GM18498 (cell line): ENCODE data around the gene CNN2.

Source experiments
- ATAC-seq: cut with Tn5 transposase; IDR thresholded peaks from one replicate; pipeline ENCODE4 v1.9.1; 2021; ENCODE audit warnings: mild to moderate bottlenecking, moderate library complexity; ENCODE audit not compliant: unreplicated experiment

Gene CNN2

DNA sequence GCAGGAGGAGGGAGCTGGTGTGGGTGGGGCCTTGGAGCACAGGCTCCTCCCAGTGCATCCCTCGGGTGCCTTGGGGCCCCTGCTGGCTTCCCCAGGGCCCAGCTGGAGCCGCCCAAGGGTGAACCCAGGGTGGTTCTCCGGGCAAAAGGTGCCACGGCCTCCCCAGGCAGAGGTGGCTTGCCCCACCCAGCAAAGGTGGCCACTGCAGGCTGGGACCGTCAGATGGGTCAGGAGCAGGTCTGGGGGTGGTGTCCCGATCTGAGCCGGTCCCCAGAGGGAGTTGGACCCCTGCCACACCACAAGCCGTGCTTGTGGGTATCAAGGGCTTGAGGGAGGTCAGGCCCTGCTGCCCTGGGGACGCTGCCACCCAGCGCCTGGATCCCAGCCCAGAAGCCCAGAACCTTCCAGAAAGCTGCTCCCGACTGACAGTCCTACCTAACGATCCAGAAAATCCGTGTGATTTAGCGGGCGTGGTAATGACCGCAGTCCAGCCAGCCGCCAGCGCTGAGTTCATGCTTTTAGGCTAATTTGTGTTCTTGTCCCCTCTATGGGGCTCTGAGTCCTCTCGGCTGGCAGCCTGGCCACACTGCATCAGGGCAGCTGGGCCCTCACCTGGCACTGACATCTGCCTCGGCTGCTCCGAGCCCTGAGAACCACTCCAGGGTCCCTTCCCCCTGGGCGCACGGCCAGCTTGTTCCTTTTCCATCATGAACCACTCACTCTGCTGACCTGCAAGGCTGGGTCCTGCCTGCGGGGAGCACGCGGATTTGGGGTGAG lies 31.2 kb upstream of the CNN2 start:
- no peak for ATAC-seq

DNA sequence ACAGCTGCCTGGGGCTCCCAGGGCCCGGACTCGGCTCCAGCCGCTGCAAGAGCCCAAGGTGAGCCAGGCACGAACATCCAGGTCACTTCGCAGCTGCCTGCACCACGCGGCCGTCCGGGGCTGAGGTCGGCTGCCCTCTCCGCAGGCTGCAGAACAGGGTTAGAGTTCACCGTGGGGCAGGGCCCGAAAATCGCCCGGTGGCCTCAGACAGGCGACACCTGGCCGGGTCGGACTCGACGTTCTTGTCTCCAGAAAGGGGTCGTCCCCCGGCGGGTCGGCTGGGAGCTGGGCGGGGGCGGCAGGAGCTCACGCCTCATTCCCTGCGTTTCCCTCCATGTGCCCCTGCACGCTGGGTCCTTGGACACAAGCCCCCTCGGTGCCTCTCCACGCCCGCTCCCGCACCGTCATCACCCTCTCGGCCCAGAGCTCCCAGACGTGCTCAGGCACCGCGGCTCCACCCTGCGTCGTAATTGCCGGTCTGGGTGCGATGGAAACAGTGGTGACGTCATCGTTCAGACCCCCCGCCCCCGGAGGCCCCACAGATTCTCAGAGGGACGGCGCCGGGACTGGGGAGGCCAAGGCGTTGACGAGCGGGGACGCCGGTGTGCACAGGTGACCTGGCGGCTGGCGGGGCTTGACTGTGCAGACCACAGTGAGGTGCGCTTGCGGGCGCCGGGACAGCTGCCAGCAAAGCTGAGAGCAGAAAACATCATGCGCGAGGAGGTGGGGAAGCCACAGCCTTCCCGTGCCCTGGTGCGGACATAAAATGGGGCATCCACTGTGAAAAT lies 30.2 kb upstream of the CNN2 start:
- no peak for ATAC-seq

GRCh38 chr19:998064-998463 lies 28.3 kb upstream of the CNN2 start:
- ATAC-seq, result no peak

GRCh38 chr19:999379-999719 lies 27.1 kb upstream of the CNN2 start:
- ATAC-seq, result no peak

- ATAC-seq, result no peak
Measured at GRCh38 chr19:1000095-1000494, 26.3 kb upstream of the CNN2 start, which contains the start of gene GRIN3B. Gene GRIN3B (plus strand): TSS chr19:1000419. CDS start chr19:1000438, 19 bp downstream.

- ATAC-seq, result no peak
Measured at GRCh38 chr19:1000591-1001537, 25.5 kb upstream of the CNN2 start.

DNA sequence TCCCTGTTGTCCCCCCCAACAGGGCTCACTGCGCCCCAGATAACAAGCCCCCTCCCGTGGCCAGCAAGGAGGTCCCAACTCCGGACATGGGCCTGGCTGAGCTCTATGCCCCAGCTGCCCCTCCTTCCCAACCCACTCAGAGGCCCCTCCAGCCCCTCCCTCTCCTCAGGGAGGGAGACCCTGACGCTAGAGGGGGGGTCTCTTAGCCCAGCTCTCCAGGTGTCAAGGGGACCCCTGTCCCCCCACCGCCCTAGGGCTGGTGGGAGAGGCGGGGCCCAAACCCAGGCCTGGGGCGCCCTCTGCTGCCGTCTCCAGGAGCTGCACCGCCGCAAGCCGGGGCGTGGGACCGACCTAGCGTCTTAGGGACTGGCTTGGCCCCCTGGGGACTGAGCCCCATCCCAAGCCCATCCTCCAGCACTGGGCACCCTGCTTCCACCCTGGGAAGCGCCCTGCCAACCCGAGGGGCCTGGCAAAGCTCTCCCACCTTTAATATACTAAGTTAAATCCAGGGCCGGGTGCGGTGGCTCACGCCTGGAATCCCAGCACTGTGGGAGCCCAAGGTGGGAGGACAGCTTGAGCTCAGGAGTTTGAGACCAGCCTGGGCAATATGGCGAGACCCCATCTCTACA lies 24.8 kb upstream of the CNN2 start:
- no peak for ATAC-seq

DNA sequence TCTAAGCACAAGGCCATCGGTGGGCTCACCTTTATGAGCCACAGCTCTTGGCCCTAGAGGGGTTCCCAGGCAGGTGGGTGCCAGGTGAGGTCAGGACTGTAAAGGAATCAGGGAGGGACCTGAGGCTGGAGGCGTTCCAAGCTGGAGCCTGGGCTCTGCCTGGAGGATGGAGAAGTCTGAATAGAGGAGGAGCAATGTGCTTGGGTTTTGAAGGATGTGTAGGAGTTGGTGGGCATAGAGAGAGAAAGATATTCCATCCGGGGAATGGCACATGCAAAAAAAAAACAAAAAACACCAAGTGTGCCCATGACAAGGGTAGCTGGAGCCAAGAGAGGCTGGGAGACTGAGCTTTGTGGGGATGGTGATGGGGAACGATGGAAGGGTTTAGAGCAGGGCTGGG lies 23.8 kb upstream of the CNN2 start:
- no peak for ATAC-seq

GRCh38 chr19:1003283-1003682 lies 23.1 kb upstream of the CNN2 start:
- ATAC-seq, result no peak

GRCh38 chr19:1004204-1004802 lies 22.1 kb upstream of the CNN2 start:
- no peak for ATAC-seq

GRCh38 chr19:1004803-1005664 lies 21.4 kb upstream of the CNN2 start:
- ATAC-seq, result no peak

GRCh38 chr19:1006711-1007398 lies 19.6 kb upstream of the CNN2 start:
- no peak for ATAC-seq

DNA sequence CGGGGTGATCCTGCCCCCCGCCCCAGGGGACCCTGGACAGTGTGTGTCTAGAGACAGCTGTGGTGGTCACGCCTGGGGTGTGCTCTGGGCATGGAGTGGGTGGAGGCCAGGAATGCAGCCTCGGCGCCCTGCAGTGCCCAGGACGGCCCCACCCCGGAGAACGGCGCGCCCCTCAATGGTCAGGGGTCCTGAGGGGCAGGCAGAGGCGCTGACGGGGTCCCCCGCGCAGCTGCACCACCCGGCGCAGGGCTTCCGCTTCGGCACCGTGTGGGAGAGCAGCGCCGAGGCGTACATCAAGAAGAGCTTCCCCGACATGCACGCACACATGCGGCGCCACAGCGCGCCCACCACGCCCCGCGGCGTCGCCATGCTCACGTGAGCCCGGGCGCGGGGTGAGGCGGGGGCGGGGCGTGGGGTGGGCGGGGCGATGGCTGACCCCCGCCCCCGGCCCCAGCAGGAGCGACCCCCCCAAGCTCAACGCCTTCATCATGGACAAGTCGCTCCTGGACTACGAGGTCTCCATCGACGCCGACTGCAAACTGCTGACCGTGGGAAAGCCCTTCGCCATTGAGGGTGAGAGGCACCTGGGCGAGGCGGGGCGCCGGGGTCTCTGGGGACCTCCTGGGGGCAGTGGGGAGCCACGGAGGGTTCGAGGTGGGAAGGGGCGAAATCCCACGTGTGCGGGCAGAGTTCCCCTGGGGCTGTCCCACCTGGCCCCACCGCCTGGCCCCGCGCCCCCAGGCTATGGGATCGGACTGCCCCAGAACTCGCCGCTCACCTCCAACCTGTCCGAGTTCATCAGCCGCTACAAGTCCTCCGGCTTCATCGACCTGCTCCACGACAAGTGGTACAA lies 18.8 kb upstream of the CNN2 start:
- no peak for ATAC-seq

GRCh38 chr19:1008268-1009040 lies 18.0 kb upstream of the CNN2 start:
- no peak for ATAC-seq

GRCh38 chr19:1009041-1009980 lies 17.1 kb upstream of the CNN2 start:
- no peak for ATAC-seq

- ATAC-seq, result no peak
Measured at GRCh38 chr19:1009981-1010538, 16.3 kb upstream of the CNN2 start.
